IPS-NIHi7 (cell line): ENCODE results near the gene COL23A1.

ENCODE experiments used
- DNase-seq: peaks from one replicate; pipeline ENCODE4 v3.0.0; 2012; ENCODE audit warnings: mixed read lengths; ENCODE audit errors: extremely low spot score

COL23A1 gene

GRCh38 chr5:178360222-178360925, 229.8 kb downstream of the COL23A1 start:
- DNase-seq, result no peak

GRCh38 chr5:178359738-178360137, 230.5 kb downstream of the COL23A1 start:
- DNase-seq, result no peak

DNA sequence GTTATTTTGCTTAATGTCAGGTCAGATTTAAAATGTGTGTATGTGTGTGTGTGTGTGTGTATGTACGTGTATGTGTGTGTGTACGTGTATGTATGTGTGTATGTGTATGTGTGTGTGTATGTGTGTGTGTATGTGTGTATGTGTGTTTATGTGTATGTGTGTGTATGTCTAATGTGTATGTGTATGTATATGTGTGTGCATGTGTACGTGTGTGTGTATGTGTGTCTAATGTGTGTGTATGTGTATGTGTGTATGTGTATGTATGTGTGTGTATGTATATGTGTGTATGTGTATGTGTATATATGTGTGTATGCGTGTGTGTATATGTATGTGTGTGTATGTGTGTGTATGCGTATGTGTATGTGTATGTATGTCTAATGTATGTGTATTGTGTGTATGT, 232.5 kb downstream of the COL23A1 start:
- no peak for DNase-seq

- peak; percentile 82 for DNase-seq
These were observed 233.1 kb downstream of the COL23A1 start for GRCh38 chr5:178357121-178357521.

DNA sequence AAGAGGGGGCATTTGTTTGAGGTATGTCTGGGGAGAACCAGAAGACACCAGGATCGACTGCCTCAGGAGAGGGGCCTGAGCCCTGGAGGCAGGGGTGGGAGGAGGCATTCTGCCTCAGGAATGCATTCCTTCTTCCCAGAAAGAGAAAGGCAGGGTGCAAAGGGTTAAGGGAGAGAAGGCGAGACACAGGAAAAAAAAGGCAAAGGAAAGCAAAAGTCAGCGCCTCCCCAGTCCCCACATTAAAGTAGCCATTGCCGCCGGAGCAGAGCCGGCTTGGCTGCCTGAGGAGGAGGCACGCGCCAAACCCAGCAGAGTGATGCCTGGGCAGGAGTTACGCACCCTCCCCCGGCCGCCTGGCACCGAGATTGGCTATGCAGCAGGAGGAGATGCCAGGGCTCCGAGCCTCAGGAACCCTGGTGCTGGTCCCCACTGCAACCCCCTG, 233.7 kb downstream of the COL23A1 start:
- DNase-seq, result peak; percentile 74

GRCh38 chr5:178355671-178356070, 234.5 kb downstream of the COL23A1 start:
- DNase-seq, result no peak

- DNase-seq, result no peak
These were observed 236.7 kb downstream of the COL23A1 start for GRCh38 chr5:178353461-178353860.

- no peak for DNase-seq
These were observed 238.2 kb downstream of the COL23A1 start for GRCh38 chr5:178352035-178352349.

GRCh38 chr5:178351221-178352034, 238.8 kb downstream of the COL23A1 start:
- no peak for DNase-seq

GRCh38 chr5:178350361-178351220, 239.6 kb downstream of the COL23A1 start:
- no peak for DNase-seq

DNA sequence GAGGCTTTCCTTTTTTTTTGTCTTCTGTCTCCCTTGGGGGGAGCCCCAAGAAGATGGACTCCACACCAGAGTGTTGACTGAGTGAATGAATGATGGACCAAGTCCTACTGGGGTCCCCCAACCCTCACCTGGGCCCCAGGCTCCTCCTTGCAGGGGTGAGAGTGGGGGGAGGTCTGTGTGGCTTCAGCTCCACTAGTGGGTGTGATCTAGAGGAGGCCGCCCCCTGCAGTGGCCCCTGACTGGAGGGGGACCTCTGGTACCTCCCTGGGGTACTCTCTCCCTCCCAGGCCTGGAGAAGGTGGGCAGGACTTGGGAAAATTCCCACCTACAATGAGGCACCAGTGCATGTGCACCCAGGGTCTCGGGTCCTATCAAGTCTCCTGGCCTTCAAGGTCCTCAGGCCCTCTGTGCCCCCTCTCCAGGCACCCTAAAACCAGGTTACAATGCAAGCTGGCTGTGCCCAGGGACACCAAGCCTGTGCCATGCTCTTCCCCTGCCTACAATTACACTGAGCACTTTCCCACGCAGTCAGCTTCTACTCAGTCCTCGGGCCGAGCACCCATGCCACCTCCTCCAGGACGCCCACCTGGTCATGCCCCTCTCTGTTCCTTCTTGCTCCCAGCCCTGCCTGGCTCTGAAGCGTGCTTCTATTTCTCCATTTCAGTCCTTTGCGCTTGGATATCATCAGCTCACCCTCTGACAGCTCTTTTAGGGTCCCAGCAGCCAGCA, 240.4 kb downstream of the COL23A1 start:
- no peak for DNase-seq

DNA sequence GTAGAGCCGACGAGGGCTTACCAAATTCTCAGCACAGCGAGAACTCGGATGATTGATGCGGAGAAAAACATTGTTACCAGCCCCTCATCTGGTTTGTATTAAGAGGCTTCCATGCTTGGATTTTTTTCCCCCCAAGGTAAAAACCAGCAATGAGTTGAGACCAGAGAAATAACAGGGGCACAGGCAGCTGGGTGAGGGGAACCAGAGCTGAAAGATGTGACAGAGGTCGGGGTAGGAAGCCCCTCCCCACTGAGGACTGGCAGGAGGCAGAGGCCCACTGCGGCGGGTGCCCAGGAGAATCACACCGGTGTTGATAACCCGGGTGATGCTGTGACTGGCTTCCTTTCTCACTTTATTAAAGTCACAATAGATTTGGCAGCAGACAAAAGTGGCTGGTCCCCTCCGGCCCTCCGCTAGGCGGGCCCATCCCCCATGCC, 241.1 kb downstream of the COL23A1 start:
- no peak for DNase-seq

- DNase-seq, result no peak
These were observed 241.7 kb downstream of the COL23A1 start for GRCh38 chr5:178348356-178349074.

DNA sequence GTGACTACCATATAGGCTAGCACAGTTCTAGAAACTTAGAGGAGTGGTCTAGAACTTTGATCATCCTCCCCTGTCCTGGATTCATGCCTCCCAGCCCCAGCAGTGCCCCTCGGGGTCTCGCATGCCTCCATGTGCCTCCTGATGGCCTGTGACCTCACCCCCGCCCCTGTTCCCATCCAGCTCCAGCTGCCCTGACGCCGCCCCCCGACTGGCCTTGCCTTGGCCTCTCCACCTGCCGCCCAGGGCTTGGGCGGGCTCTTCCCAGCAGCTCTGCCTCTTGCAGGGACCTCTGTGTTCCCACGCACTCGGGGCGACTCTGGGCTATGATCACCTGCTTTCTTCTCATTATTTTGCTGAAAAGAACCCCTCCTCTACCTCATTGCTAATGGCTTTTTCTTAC, 242.2 kb downstream of the COL23A1 start:
- no peak for DNase-seq

GRCh38 chr5:178346607-178347334, 243.4 kb downstream of the COL23A1 start:
- no peak for DNase-seq

DNA sequence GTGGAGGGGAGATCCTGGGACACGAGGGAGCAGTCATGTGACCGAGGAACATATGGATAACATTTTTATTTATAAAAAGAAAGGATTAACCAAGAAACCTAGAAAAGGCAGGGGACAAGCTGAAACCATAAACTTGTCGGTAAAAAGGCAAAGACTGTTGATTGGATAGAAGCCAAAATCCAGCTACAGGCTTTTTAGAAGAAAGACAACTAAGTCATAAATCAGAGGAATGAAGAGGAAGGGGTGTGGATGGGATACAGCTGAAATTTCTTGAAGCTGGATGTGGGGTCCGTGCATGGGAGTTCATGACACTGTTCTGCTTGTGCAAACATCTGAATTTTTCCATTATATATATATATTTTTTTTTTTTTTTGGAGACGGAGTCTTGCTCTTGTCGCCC, 246.9 kb downstream of the COL23A1 start:
- no peak for DNase-seq

DNA sequence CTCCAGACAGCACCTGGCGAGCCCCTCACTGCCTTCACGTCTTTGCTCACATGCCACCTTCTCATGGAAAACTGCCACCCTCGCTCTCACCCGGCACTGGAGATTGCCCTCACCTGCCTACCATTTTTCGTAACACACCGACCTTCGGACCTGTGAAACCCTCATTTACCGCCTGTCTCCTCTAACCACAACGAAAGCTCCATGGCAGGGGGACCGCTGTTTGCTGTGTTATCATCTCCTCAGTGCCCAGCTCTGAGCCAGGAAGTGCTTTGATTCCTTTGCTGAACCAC, 248.4 kb downstream of the COL23A1 start:
- no peak for DNase-seq

GRCh38 chr5:178341091-178341850, 248.9 kb downstream of the COL23A1 start:
- DNase-seq, result no peak

DNA sequence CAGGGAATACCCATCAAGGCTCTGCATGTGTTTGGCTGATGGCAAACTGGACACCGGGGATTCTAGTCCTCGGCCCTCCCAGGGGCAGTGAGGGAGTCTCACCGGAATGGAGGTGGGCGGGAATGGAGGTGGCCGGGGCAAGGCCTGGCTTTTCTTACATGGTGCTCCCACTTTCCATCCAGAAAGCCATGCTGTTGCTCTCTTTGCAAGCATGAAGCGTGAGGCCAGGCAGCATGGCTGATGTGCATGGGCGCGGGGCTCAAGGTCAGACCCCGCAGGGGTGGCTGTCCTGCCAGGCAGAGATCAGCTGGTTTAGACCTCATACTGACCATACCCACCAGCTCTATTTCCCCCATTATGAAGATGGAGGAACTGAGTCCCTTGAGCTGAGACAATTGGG, 249.6 kb downstream of the COL23A1 start:
- no peak for DNase-seq

DNA sequence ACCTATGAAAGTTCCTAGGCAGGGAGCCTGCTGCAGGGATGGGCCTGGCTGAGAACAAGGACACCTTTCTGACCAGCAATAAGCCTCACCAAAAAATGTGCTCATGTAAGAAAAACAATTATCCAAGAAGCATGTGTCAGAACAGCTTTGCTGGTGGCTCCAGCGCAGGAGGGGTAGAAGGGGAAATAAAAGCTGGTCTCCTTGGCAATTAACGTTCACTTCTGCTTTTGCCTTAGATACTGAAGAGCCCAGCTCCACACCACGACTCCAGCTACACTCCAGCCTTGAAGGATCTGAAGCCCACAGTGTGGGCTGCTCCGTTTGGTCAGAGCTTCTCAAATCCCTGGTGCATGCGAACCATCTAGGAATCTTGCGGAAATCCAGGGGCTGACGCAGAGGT, 250.0 kb downstream of the COL23A1 start:
- DNase-seq, result no peak
